Type B pancreatic cell (in vitro differentiated cells): ENCODE data around the gene USH2A. TPM values are rescaled to one million over a fixed set of nuclear protein-coding genes. Genes with fewer than 3 reads are reported as not detected.

Source experiments
- DNase-seq: peaks from one replicate; pipeline ENCODE4 v3.0.0; 2021; ENCODE audit warnings: mixed read lengths; ENCODE audit not compliant: unreplicated experiment; ENCODE audit errors: extremely low spot score
- H3K27ac Mint-ChIP-seq: 2 replicates; pipeline ENCODE4 v1.8.0; 2021; ENCODE audit warnings: mild to moderate bottlenecking, mixed read lengths
- H3K27me3 Mint-ChIP-seq: 2 replicates; pipeline ENCODE4 v1.8.0; 2021; ENCODE audit warnings: mixed read lengths
- H3K36me3 Mint-ChIP-seq: 2 replicates; pipeline ENCODE4 v1.8.0; 2021; ENCODE audit warnings: mixed read lengths
- H3K4me1 Mint-ChIP-seq: one replicate; pipeline ENCODE4 v1.8.0; 2021; ENCODE audit warnings: mixed read lengths; ENCODE audit not compliant: unreplicated experiment
- H3K4me3 Mint-ChIP-seq: 2 replicates; pipeline ENCODE4 v1.8.0; 2021; ENCODE audit warnings: mild to moderate bottlenecking, mixed read lengths
- H3K9me3 Mint-ChIP-seq: 2 replicates; pipeline ENCODE4 v1.8.0; 2021; ENCODE audit warnings: mixed read lengths
- total RNA-seq: library from RNA; stranded (reverse); gene quantifications from 2 replicates; pipeline ENCODE4 v1.2.1, GENCODE V29; 2021; ENCODE audit warnings: low replicate concordance
- TF ChIP-seq, protein P1 (sequence below): fragments of 200-600 bp; sonication (generic); conservative IDR thresholded peaks from 2 replicates; pipeline ENCODE4 v1.5.0; 2021; ENCODE audit warnings: antibody characterized with exemption, mild to moderate bottlenecking

The USH2A gene
- total RNA-seq, 1 donor from 2014 or later = 0.22 TPM

DNA sequence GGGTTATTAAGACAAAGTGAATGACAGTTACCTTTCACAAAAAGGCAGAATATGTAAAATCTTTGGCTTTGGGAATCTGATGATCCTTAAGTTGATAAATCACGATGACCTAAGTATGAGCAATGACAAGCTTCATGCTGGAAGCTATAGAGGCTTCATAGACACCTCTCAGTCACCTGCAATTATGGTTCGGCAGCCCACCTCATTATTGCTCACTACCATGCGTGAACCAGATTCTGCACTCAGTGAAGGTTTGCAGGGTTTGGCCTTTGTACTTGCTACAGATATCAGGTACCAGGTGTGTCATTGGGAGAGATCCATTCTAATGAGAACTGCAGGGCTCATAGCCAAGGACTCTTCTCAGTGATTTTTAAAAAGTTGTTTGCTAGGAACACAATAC is 692.6 kb downstream of the USH2A start:
- Mint-ChIP-seq H3K9me3 (no peaks in the 10 kb centered on the region), H3K36me3 (no peaks in the 10 kb centered on the region), H3K27me3 (no peaks in the 10 kb centered on the region), H3K4me1 (no peaks in the 10 kb centered on the region), H3K4me3 (no peak overlapping the region), H3K27ac (no peak overlapping the region)
- no peak for DNase-seq
- TF ChIP-seq, protein P1, sequence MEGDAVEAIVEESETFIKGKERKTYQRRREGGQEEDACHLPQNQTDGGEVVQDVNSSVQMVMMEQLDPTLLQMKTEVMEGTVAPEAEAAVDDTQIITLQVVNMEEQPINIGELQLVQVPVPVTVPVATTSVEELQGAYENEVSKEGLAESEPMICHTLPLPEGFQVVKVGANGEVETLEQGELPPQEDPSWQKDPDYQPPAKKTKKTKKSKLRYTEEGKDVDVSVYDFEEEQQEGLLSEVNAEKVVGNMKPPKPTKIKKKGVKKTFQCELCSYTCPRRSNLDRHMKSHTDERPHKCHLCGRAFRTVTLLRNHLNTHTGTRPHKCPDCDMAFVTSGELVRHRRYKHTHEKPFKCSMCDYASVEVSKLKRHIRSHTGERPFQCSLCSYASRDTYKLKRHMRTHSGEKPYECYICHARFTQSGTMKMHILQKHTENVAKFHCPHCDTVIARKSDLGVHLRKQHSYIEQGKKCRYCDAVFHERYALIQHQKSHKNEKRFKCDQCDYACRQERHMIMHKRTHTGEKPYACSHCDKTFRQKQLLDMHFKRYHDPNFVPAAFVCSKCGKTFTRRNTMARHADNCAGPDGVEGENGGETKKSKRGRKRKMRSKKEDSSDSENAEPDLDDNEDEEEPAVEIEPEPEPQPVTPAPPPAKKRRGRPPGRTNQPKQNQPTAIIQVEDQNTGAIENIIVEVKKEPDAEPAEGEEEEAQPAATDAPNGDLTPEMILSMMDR = no peak

DNA sequence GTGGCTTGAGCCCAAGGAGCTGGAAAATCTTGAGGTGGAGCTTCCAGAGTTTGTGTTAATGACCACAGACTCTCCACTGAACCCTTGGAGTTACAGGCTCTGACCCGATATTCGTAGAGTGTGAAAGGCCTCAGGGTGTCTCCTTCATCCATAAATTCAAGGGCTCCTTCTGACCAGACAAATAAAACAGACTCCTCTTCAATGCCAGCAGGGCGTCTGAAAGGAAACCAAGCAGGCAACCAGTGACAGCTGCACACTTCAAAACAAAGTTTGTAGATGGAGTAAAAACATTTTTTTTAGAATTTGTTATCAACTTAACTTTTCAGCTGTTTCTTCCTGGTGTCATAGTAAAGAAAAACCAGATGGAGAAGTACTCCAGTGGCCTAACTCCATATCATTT is 695.1 kb downstream of the USH2A start:
- Mint-ChIP-seq H3K4me3 (no peak overlapping the region), H3K9me3 (no peaks in the 10 kb centered on the region), H3K4me1 (no peaks in the 10 kb centered on the region), H3K27ac (no peak overlapping the region), H3K36me3 (no peaks in the 10 kb centered on the region), H3K27me3 (no peaks in the 10 kb centered on the region)
- no peak for DNase-seq
- TF ChIP-seq, protein P1 = no peak

DNA sequence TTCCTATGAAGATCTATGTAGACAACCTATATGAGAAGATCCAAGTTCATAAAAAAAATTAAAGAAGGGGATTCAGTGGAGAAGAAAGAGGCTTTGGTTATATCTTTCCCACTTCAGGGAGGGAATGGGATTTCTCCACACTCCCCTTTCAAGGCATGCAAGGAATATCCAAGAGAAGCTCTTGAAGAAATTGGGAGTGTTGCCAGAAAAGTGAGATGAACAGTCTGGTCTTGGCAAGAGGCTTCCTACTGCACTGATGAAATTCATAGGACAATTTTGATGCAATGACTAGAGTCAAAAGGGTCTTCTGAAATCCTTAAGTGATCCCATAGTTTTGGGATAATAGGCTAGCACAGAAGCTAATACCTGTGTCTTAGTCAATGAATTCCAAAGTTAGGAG is 703.1 kb downstream of the USH2A start:
- no peaks in the 10 kb centered on the region for H3K36me3 Mint-ChIP-seq
- H3K4me3 Mint-ChIP-seq = no peak overlapping the region
- peaks cover 12% of the 10 kb centered on the region for H3K27me3 Mint-ChIP-seq
- peaks cover 6% of the 10 kb centered on the region for H3K4me1 Mint-ChIP-seq
- DNase-seq = no peak
- no peaks in the 10 kb centered on the region for H3K9me3 Mint-ChIP-seq
- no peak overlapping the region for H3K27ac Mint-ChIP-seq
- TF ChIP-seq, protein P1 = no peak

DNA sequence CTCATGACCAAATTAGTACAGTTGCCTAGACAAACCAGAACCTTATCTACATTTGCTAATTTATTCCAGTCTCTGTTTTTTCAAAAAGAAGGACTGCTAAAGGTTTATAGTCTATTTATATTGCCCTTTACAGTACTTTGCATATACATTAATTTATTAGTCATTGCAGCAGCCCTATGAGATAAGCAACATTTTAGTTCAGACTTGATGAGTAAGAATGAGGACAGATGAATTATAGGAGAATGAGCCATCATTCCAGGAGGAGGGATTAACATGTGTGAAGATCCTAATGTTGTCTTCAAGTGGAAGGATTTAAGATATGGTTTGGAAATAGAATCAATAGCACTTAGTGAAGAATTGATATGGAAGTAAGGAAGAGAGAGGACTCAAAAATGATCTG is 703.7 kb downstream of the USH2A start:
- no peak overlapping the region for H3K4me3 Mint-ChIP-seq
- no peak for DNase-seq
- no peaks in the 10 kb centered on the region for H3K9me3 Mint-ChIP-seq
- H3K27me3 Mint-ChIP-seq = peaks cover 12% of the 10 kb centered on the region
- no peak overlapping the region for H3K27ac Mint-ChIP-seq
- TF ChIP-seq, protein P1 = no peak
- H3K4me1 Mint-ChIP-seq = peaks cover 6% of the 10 kb centered on the region
- no peaks in the 10 kb centered on the region for H3K36me3 Mint-ChIP-seq

DNA sequence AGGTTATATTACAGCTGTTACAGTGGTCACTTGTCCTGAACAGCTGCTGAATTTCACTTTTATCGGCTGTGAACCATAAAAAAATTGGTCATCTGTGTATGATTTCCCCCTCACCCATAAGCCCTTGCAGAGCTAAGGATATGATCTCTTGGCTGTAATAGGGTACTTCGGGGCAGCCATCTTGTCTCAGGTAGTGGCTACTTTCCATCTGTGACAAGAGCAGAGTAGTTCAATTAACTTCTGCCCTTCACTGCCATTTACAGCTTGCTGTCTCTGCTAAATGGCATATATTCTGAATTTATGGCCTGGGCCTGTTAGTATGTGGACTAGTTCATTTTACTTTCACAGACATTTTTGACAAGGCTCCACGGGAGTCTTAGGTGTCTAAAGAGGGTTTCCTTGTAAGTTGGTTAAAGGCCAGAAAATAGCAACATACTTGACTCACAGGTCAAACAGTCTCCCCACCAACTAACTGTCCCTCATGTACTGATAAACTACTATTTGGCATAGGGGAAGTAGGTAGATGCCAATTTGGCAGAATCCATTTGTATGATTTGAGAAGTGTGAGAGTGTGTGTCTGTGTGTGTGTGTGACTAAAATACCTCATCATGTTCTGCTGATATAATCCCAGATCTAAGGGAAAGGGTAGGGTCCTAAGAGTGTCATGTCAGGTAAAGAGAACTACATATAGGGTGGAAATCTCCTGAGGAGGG is 704.5 kb downstream of the USH2A start:
- no peak overlapping the region for H3K27ac Mint-ChIP-seq
- TF ChIP-seq, protein P1 = no peak
- no peak for DNase-seq
- H3K4me1 Mint-ChIP-seq = peaks cover 6% of the 10 kb centered on the region
- H3K27me3 Mint-ChIP-seq = peaks cover 12% of the 10 kb centered on the region
- H3K4me3 Mint-ChIP-seq = no peak overlapping the region
- H3K36me3 Mint-ChIP-seq = no peaks in the 10 kb centered on the region
- H3K9me3 Mint-ChIP-seq = no peaks in the 10 kb centered on the region
